ELR (cell line): Measurements from ENCODE around the gene COG4.
A peak's percentile ranks its signal among the peaks of the same experiment; 100 is the strongest.

Experiments
- DNase-seq: peaks from one replicate; pipeline ENCODE4 v3.0.0-alpha.2; 2015; ENCODE audit warnings: low read depth

COG4 gene

GRCh38 chr16:70432723-70433457 lies 90.5 kb downstream of the COG4 start:
- peak; percentile 74 for DNase-seq

- no peak for DNase-seq
Observed at GRCh38 chr16:70432356-70432722, 91.0 kb downstream of the COG4 start.

GRCh38 chr16:70430667-70431536 lies 92.5 kb downstream of the COG4 start:
- DNase-seq, result no peak
